H1 (cell line): ENCODE measurements around the gene RNASE13.
A peak's percentile ranks its signal among the peaks of the same experiment; 100 is the strongest.

Experiments
- CTCF ChIP-seq, 3 experiments: IDR thresholded peaks; 1 replicate in 2 of 3; 2 replicates in 1 of 3; pipeline versions ENCODE4 v1.5.1 to v1.6.1; 2011; ENCODE audit warnings: low read length in 3 of 3, mild to moderate bottlenecking in 3 of 3, inconsistent platforms in 2 of 3, low read depth in 1 of 3, moderate library complexity in 1 of 3; ENCODE audit not compliant: insufficient read depth in 1 of 3; ENCODE audit errors: control extremely low read depth in 1 of 3
- EZH2 ChIP-seq: fragments of 200-600 bp; sonication (generic); IDR thresholded peaks from 2 replicates; pipeline ENCODE4 v1.7.1; 2012; ENCODE audit warnings: low read depth, mild to moderate bottlenecking, moderate library complexity, low read length, inconsistent platforms; ENCODE audit not compliant: severe bottlenecking
- POLR2A ChIP-seq, 2 experiments: IDR thresholded peaks; 1 replicate in 1 of 2; 2 replicates in 1 of 2; pipeline ENCODE4 v1.6.1; 2011; ENCODE audit warnings: low read depth in 2 of 2, low read length in 2 of 2, mild to moderate bottlenecking in 2 of 2; ENCODE audit errors: control extremely low read depth in 1 of 2
- POLR2AphosphoS5 ChIP-seq: IDR thresholded peaks from 2 replicates; pipeline ENCODE4 v1.6.1; 2011; ENCODE audit warnings: low read depth, low read length
- SP4 ChIP-seq: IDR thresholded peaks from 2 replicates; pipeline ENCODE4 v1.6.1; 2012; ENCODE audit warnings: low read length, inconsistent platforms
- YY1 ChIP-seq: IDR thresholded peaks from 2 replicates; pipeline ENCODE4 v1.6.1; 2011; ENCODE audit warnings: low read depth, mild to moderate bottlenecking, low read length

GRCh38 chr14:20989787-20990600, 44.6 kb downstream of the RNASE13 start, which contains the start of gene METTL17:
- TF ChIP-seq CTCF (IDR thresholded peaks at IDR 0.05; ENCODE audit: control extremely low read depth in 1 of 3, insufficient read depth in 1 of 3, low read depth in 1 of 3, low read length in 3 of 3) (peak; percentile 36 to 60 (median 49); a peak in 3 of 4 replicates), POLR2AphosphoS5 (peak; percentile 33; the same call in 1 of the 2 replicates), YY1 (peak; percentile 92), SP4 (no peak), POLR2A (IDR thresholded peaks at IDR 0.05; ENCODE audit: control extremely low read depth in 1 of 2, low read depth in 2 of 2, low read length in 2 of 2) (peak in 1 of 2 experiments; percentile 83; a peak in 2 of 3 replicates), EZH2 (no peak)
